Midbrain (tissue), 1 donor: ENCODE data around the gene SIMC1.
"Not testable (repeated sequence)": the region's sequence is repeated elsewhere in the genome, so short reads cannot be mapped to it uniquely, and the experiment has no call there.

Experiments used
- DNase-seq: peaks from one replicate; lab custom pipeline; 2025; lab: John Stamatoyannopoulos, UW

The SIMC1 gene

GRCh38 chr5:176237971-176238644 is at the start of gene SIMC1:
SIMC1 (plus strand) TSS chr5:176238424; CDS start chr5:176238509, 85 bp downstream.
- DNase-seq: not testable (repeated sequence)

- no peak for DNase-seq
These were observed 49.6 kb upstream of the SIMC1 start for GRCh38 chr5:176188506-176189193.

DNA sequence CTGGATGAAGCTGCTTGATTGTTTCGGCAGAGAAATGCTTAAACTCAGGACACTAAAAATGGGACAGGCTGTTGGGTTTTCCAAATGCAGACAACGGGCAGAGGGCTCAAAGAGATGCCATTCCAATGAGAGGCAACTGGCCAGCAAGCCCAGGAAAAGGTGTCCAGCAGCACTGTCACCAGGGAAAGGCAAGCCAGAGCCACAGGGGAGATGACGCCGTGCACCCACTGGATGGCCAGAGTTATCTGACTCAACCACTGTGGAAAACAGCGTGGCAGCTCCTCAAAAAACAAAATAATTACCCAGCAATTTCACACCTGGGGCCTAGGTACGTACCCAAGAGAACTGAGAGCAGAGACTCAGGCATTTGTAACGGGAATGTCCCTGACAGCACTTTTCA is 48.4 kb upstream of the SIMC1 start:
- no peak for DNase-seq

DNA sequence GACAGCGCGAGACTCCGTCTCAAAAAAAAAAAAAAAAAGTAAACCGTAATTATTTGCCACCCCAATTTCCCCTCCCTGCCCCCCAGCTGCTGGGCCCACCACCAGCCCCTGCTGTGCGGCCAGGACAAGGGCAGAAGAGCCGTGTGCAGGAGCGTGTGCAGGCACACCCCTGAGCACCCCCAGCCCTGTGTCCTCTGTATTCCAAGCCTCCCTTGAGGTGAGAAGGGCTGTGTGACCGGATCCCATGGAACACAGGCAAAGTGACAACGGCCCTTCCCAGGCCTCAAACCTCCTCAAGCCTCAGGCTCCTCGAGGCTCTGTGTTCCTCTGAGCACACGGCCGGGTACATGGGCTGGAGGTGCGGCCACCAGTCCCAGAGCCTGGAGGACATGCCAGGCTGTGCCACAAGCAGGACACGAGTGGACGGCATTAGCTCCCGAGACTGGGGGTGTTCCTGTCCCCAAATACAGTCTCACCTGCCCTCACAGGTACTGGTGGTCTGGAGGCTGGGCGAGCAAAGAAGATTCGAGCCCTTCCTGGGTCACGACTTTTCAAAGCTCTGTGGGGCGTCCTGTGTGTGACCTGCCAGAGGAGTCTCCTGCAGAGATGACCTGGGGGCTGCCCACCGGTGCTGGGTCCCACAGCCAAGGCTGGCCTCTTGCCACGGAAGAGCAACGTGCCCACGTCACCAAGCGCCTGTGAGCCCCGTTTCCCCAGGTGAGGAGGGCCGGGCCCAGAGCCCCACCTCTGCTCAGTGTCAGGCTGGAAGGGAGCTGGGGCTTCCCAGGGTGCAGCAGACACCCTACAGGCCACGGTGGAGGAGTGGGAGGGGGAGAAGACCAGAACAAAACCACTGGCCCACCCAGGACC is 47.1 kb upstream of the SIMC1 start:
- DNase-seq: no peak

DNA sequence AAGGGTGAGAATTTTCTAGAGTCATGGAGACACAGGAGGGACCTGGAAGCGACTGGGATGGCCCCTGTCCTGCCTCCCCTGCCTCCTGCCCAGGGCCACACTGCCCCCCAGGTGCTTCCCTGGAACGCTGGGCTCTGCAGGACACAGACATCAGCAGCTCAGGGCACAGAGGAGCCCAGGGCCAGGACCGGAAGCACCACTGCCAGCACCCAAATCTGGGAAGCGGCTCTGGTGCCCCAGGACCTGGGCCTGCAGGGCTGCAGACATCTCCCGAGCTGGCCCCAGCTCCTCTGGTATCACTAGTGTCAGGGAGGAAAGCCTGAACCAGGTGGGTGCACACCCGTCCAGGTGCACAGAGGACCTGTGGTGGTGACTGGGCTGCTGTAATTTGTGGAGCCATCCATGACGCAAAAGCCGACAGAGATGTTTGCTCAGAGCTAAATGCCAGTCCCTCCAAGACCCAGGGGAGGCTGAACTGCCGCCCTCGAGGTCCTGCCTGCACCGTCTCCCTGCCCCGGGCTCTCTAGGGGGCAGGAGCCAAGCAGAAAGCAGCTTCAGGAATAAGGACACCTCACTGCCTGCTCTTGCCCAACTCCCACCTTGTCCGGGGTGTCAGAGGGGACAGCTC is 46.0 kb upstream of the SIMC1 start:
- no peak for DNase-seq

GRCh38 chr5:176192722-176193117 is 45.5 kb upstream of the SIMC1 start:
- not testable (repeated sequence) for DNase-seq

GRCh38 chr5:176193636-176194035 is 44.6 kb upstream of the SIMC1 start:
- DNase-seq: not testable (repeated sequence)

- not testable (repeated sequence) for DNase-seq
These were observed 43.8 kb upstream of the SIMC1 start for GRCh38 chr5:176194238-176195083.

DNA sequence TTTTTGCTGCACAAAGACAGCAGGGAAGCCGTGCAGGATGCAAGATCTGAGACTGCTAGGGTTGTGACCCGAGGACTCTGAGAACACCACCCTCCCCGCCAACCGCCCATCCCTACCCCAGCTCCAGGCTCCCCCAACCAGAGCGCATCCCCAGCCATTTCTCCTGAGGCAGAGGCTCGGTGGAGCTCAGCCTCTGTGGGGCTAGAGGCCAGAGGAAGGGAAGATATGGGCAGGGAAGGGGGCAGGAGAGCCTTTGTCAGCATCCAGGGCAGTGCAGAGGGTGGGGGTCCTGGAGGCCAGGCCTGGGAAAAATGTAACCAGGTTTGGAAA is 43.2 kb upstream of the SIMC1 start:
- DNase-seq: not testable (repeated sequence)

- DNase-seq: not testable (repeated sequence)
These were observed 42.6 kb upstream of the SIMC1 start for GRCh38 chr5:176195487-176196207.

DNA sequence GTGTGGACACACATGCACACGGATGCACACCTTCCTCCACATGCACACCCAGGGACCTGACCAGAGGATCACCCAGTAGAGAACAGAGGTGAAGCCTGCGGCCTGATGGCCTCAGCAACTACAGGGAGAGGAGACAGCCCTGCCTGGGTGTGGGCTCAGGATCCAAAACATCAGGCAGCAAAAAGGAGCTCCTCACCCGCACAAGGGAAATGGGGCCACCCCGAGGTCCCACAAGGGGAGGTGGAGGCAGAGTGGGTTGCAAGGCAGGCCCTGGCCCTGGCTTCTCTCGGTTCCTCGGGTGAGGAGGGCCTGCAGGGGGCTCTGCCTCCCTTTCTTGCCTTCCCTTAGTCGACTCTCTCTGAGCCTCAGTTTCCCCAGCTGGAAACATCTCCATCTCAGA is 41.4 kb upstream of the SIMC1 start:
- not testable (repeated sequence) for DNase-seq

DNA sequence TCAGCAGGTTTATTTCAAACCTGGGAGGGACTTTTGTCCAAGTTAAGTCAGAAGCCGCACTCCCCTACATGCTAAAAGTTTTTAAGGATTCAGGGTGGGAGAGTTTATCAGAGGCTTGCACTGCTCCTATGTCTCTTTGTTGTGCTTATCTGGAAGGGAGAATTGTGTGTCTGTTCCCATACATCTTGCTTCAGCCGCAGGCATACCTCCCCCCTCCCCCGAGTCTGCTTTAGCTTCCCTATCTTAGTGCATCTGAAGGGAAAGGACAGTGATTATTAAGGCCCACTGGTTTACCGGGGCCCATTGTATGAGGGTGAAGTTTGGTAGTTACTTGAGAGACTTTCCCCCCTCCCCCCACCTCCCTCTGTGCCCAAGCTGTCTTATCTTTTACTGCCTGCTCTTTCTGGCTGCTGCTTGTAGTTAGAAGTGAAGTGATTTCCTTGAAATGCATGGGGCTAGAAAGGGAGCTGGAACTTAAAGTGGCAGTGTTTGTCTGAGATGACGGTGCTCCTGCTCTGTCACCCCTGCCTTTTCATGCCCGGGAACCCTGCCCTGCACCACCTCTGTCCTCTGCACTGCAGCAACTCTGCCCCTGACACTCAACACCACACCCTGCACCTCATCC is 40.9 kb upstream of the SIMC1 start:
- DNase-seq: not testable (repeated sequence)

- not testable (repeated sequence) for DNase-seq
These were observed 39.9 kb upstream of the SIMC1 start for GRCh38 chr5:176198299-176198698.

DNA sequence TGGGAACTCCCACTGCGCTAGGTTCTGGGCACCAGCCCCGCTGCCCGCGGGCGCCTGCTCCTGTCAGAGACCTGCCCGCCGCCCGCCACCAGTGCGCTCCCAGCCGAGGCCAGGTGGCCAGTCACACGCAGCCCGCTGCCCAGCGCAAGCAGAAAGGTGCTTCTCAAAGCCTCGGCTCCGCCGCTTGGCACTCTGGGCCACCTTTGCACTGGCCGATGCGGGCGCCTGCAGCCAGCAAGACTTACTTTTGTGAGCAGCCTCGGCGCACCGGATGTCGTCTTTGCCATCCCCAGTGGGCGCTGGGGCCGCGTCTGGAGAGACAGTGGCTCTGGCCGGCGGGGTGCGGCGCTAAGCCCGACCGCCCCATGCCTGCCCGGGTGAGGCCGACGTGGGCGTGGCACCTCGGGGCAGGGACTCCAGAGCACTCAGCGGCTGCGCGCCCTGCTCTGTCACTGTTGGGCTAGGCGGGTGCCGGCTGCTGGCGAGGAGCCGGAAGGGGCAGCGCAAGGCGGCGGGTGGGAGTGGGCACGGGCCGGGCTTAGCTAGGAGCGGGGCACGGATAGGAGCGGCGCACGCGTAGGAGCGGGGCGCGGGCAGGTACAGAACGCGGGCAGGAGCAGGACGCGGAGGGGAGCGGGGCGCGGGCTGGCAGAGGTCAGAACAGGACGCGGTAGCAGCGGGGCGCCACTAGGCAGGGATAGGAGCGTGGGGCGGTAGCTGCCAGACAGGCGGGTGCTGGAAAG is 39.1 kb upstream of the SIMC1 start:
- DNase-seq: not testable (repeated sequence)

GRCh38 chr5:176199803-176200399 is 38.3 kb upstream of the SIMC1 start:
- not testable (repeated sequence) for DNase-seq

DNA sequence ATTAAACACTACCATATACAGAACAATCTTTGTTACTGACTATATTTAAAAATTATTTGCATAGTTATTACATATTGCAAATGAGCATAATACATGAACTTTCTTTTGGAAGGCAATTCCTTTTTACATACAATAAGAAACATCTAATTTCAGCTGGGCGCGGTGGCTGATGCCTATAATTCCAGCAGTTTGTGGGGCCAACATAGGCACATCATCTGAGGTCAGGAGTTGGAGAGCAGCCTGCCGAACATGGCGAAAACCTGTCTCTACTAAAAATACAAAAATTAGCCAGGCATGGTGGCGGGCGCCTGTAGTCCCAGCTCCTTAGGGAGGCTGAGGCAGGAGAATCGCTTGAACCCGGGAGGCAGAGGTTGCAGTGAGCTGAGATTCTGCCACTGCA is 36.4 kb upstream of the SIMC1 start:
- DNase-seq: no peak

GRCh38 chr5:176203086-176203485 is 35.1 kb upstream of the SIMC1 start:
- no peak for DNase-seq

- DNase-seq: not testable (repeated sequence)
These were observed 34.7 kb upstream of the SIMC1 start for GRCh38 chr5:176203535-176203934.

- DNase-seq: not testable (repeated sequence)
These were observed 23.7 kb upstream of the SIMC1 start for GRCh38 chr5:176214466-176215021.
